Glutamatergic neuron (in vitro differentiated cells): ENCODE results near the gene CTU1. TPM values are rescaled to one million over a fixed set of nuclear protein-coding genes. Genes with fewer than 3 reads are reported as not detected.

Experiments used
- DNase-seq: peaks from one replicate; pipeline ENCODE4 v3.0.0; 2022
- H3K27ac Mint-ChIP-seq: one replicate; pipeline ENCODE4 v1.8.0; 2020; ENCODE audit warnings: mild to moderate bottlenecking, mixed read lengths, inconsistent platforms; ENCODE audit not compliant: unreplicated experiment
- H3K27me3 Mint-ChIP-seq: one replicate; pipeline ENCODE4 v1.8.0; 2020; ENCODE audit warnings: mild to moderate bottlenecking, moderate library complexity, mixed read lengths, inconsistent platforms; ENCODE audit not compliant: unreplicated experiment
- H3K36me3 Mint-ChIP-seq: one replicate; pipeline ENCODE4 v1.8.0; 2020; ENCODE audit warnings: mild to moderate bottlenecking, mixed read lengths, inconsistent platforms; ENCODE audit not compliant: unreplicated experiment
- H3K4me1 Mint-ChIP-seq: one replicate; pipeline ENCODE4 v1.8.0; 2020; ENCODE audit warnings: mild to moderate bottlenecking, low read depth, mixed read lengths, inconsistent platforms; ENCODE audit not compliant: unreplicated experiment
- H3K4me3 Mint-ChIP-seq: one replicate; pipeline ENCODE4 v1.8.0; 2020; ENCODE audit warnings: mild to moderate bottlenecking, mixed read lengths, inconsistent platforms; ENCODE audit not compliant: unreplicated experiment
- H3K9me3 Mint-ChIP-seq: one replicate; pipeline ENCODE4 v1.8.0; 2020; ENCODE audit warnings: mild to moderate bottlenecking, moderate library complexity, mixed read lengths, inconsistent platforms; ENCODE audit not compliant: unreplicated experiment
- CTCF ChIP-seq: fragments of 200-600 bp; sonication (generic); IDR thresholded peaks from one replicate; pipeline ENCODE4 v1.5.0; 2021; ENCODE audit not compliant: partially characterized antibody, unreplicated experiment
- total RNA-seq: library from RNA; stranded (reverse); fragmentation: NEBNext Ultra II Directional; extraction: Animal tissue kit (Norgen Biotek cat#: 25700); gene quantifications from one replicate; pipeline ENCODE4 v1.2.1, GENCODE V29; 2021; ENCODE audit not compliant: unreplicated experiment

The CTU1 gene
- total RNA-seq, 1 donor from 2014 or later, result 8.0 TPM

GRCh38 chr19:51137792-51138425, 29.7 kb upstream of the CTU1 start:
- Mint-ChIP-seq H3K4me3 (no peak overlapping the region), H3K27ac (no peak overlapping the region), H3K36me3 (peaks cover 5% of the 10 kb centered on the region), H3K9me3 (peaks cover 3% of the 10 kb centered on the region), H3K4me1 (peaks cover 7% of the 10 kb centered on the region), H3K27me3 (peaks cover 6% of the 10 kb centered on the region)
- TF ChIP-seq CTCF, result no peak
- no peak for DNase-seq

GRCh38 chr19:51136851-51137551, 28.8 kb upstream of the CTU1 start:
- H3K9me3 Mint-ChIP-seq, result peaks cover 8% of the 10 kb centered on the region
- H3K27ac Mint-ChIP-seq, result no peak overlapping the region
- no peak for TF ChIP-seq CTCF
- H3K4me3 Mint-ChIP-seq, result no peak overlapping the region
- H3K27me3 Mint-ChIP-seq, result peaks cover 6% of the 10 kb centered on the region
- peaks cover 5% of the 10 kb centered on the region for H3K36me3 Mint-ChIP-seq
- peaks cover 14% of the 10 kb centered on the region for H3K4me1 Mint-ChIP-seq
- no peak for DNase-seq

- Mint-ChIP-seq H3K4me3 (no peak overlapping the region), H3K27me3 (peaks cover 4% of the 10 kb centered on the region), H3K4me1 (peaks cover 14% of the 10 kb centered on the region), H3K36me3 (peaks cover 5% of the 10 kb centered on the region), H3K27ac (no peak overlapping the region), H3K9me3 (peaks cover 10% of the 10 kb centered on the region)
- DNase-seq, result no peak
- no peak for TF ChIP-seq CTCF
Observed at GRCh38 chr19:51135986-51136762, 28.0 kb upstream of the CTU1 start.

GRCh38 chr19:51135004-51135403, 26.8 kb upstream of the CTU1 start:
- Mint-ChIP-seq H3K4me3 (no peak overlapping the region), H3K36me3 (peaks cover 5% of the 10 kb centered on the region), H3K9me3 (peaks cover 12% of the 10 kb centered on the region), H3K4me1 (peaks cover 19% of the 10 kb centered on the region), H3K27me3 (peaks cover 4% of the 10 kb centered on the region), H3K27ac (no peak overlapping the region)
- no peak for DNase-seq
- no peak for TF ChIP-seq CTCF
